Mesenchymal stem cell (in vitro differentiated cells and primary cell): ENCODE data around the gene SESN1.
A peak's percentile ranks its signal among the peaks of the same experiment; 100 is the strongest.

Experiments used
- DNase-seq: peaks from one replicate; pipeline ENCODE4 v3.0.0-alpha.2; 2013
- H2AFZ ChIP-seq: one replicate; pipeline ENCODE4 v1.6.1; 2013; ENCODE audit warnings: low read depth, mild to moderate bottlenecking, control low read depth, inconsistent platforms, low read length, moderate library complexity
- H2AK5ac ChIP-seq: 2 replicates; pipeline ENCODE4 v1.6.1; 2013; ENCODE audit warnings: low read length, moderate library complexity, mild to moderate bottlenecking, inconsistent platforms; ENCODE audit not compliant: severe bottlenecking
- H2BK120ac ChIP-seq: one replicate; pipeline ENCODE4 v1.6.1; 2013; ENCODE audit warnings: low read depth, mild to moderate bottlenecking, inconsistent platforms, low read length, moderate library complexity
- H2BK12ac ChIP-seq, 2 experiments: one replicate each; pipeline ENCODE4 v1.6.1; 2013; ENCODE audit warnings: inconsistent platforms in 2 of 2, low read length in 2 of 2, mild to moderate bottlenecking in 2 of 2, moderate library complexity in 2 of 2, control low read depth in 1 of 2
- H2BK15ac ChIP-seq: one replicate; pipeline ENCODE4 v1.6.1; 2013; ENCODE audit warnings: mild to moderate bottlenecking, low read depth, inconsistent platforms; ENCODE audit not compliant: poor library complexity, severe bottlenecking
- H2BK5ac ChIP-seq: 2 replicates; pipeline ENCODE4 v1.6.1; 2013; ENCODE audit warnings: low read depth, mild to moderate bottlenecking, low read length, control low read depth, inconsistent platforms; ENCODE audit not compliant: poor library complexity, severe bottlenecking
- H3K14ac ChIP-seq, 2 experiments: one replicate each; pipeline ENCODE4 v1.6.1; 2013; ENCODE audit warnings: inconsistent platforms in 2 of 2, low read length in 2 of 2, control low read depth in 1 of 2, mild to moderate bottlenecking in 1 of 2, moderate library complexity in 1 of 2
- H3K18ac ChIP-seq, 2 experiments: one replicate each; pipeline ENCODE4 v1.6.1; 2013; ENCODE audit warnings: inconsistent platforms in 2 of 2, low read length in 2 of 2, control low read depth in 1 of 2, low read depth in 1 of 2, mild to moderate bottlenecking in 1 of 2
- H3K23ac ChIP-seq, 2 experiments: one replicate each; pipeline ENCODE4 v1.6.1; 2013; ENCODE audit warnings: inconsistent platforms in 2 of 2, low read length in 2 of 2, mild to moderate bottlenecking in 2 of 2, moderate library complexity in 2 of 2, control low read depth in 1 of 2
- H3K27ac ChIP-seq: 2 replicates; pipeline ENCODE4 v1.5.1; 2013; ENCODE audit warnings: mild to moderate bottlenecking, moderate library complexity, low read length, control low read depth, inconsistent platforms; ENCODE audit not compliant: poor library complexity, severe bottlenecking
- H3K27me3 ChIP-seq, 2 experiments: 2 replicates each; pipeline versions ENCODE4 v1.6.1 to v1.7.0; 2013; ENCODE audit warnings: low read length in 2 of 2, mild to moderate bottlenecking in 2 of 2, moderate library complexity in 2 of 2, control low read depth in 1 of 2, inconsistent platforms in 1 of 2; ENCODE audit not compliant: control insufficient read depth in 1 of 2, insufficient read depth in 1 of 2
- H3K36me3 ChIP-seq, 2 experiments: 2 replicates each; pipeline versions ENCODE4 v1.6.1 to v1.7.0; 2013; ENCODE audit warnings: low read length in 2 of 2, control low read depth in 1 of 2, inconsistent platforms in 1 of 2, low read depth in 1 of 2, mild to moderate bottlenecking in 1 of 2; ENCODE audit not compliant: insufficient read depth in 2 of 2, control insufficient read depth in 1 of 2
- H3K4ac ChIP-seq, 2 experiments: one replicate each; pipeline ENCODE4 v1.6.1; 2013; ENCODE audit warnings: inconsistent platforms in 2 of 2, low read length in 2 of 2, mild to moderate bottlenecking in 2 of 2, moderate library complexity in 2 of 2, control low read depth in 1 of 2, low read depth in 1 of 2
- H3K4me1 ChIP-seq: 2 replicates; pipeline ENCODE4 v1.6.1; 2013; ENCODE audit warnings: low read depth, low read length, control low read depth; ENCODE audit not compliant: control insufficient read depth, insufficient read depth
- H3K4me2 ChIP-seq: 2 replicates; pipeline ENCODE4 v1.6.1; 2013; ENCODE audit warnings: low read length, mild to moderate bottlenecking, inconsistent platforms; ENCODE audit not compliant: poor library complexity, severe bottlenecking
- H3K4me3 ChIP-seq, 2 experiments: 2 replicates each; pipeline versions ENCODE4 v1.5.1 to v1.7.0; 2013; ENCODE audit warnings: low read length in 2 of 2, mild to moderate bottlenecking in 2 of 2, control low read depth in 1 of 2, low read depth in 1 of 2; ENCODE audit not compliant: insufficient read depth in 1 of 2
- H3K79me1 ChIP-seq: replicated peaks from 2 replicates; pipeline ENCODE4 v1.6.1; 2013; ENCODE audit warnings: mild to moderate bottlenecking, control low read depth, low read length, inconsistent platforms; ENCODE audit not compliant: poor library complexity, severe bottlenecking
- H3K9ac ChIP-seq: 2 replicates; pipeline ENCODE4 v1.7.0; 2013; ENCODE audit warnings: mild to moderate bottlenecking, low read length, moderate library complexity
- H3K9me3 ChIP-seq: 2 replicates; pipeline ENCODE4 v1.7.0; 2013; ENCODE audit warnings: mild to moderate bottlenecking, low read length; ENCODE audit not compliant: control insufficient read depth
- H4K8ac ChIP-seq: one replicate; pipeline ENCODE4 v1.6.1; 2013; ENCODE audit warnings: inconsistent platforms, mild to moderate bottlenecking, low read length, moderate library complexity
- H4K91ac ChIP-seq: one replicate; pipeline ENCODE4 v1.6.1; 2013; ENCODE audit warnings: mild to moderate bottlenecking, low read length, inconsistent platforms
- WGBS: methylation state at CpG from one replicate; pipeline ENCODE4 v1.1.7; 2013; ENCODE audit warnings: mixed read lengths; 5-methylcytosine and 5-hydroxymethylcytosine counted together

SESN1 gene

DNA sequence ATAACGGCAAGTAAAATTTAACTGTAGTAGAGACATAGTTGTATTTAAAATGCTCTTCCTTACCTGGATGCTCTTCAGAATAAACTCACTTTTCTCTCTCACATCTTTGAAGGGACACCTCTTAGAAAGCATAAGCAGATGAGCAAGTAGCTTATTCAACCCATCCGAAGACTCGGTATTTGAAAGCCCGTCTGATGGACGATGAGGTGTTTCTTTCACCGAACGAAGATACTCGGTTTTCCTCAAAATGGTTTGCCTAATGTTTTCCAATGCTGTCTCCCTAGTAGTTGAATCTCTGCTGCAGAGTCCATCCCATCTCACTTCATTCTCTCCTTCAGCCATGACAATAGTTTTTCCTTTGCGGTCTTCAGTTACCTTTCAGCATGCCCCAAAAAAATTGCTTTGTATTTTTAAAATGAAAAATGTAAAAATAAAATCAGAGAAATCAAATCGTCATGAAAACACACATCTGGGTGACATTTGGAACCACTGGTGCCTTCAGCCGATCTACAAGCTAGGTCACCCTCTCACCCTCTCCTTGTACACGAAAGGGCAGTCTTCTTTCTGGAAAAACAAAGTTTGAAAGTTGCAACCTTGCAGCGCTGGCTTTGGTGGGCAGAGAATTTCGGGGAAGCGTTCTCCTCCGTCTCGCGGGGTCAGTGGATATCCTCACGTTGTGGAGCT lies 772 bp downstream of the SESN1 start:
- H2AFZ ChIP-seq = peak overlapping the region; percentile 15
- H3K23ac ChIP-seq = no peak overlapping the region
- H3K4me2 ChIP-seq = peak overlapping the region; percentile 96
- under 1% methylated on average over 17 of the region's 19 CpGs for WGBS
- no peaks in the 10 kb centered on the region for H3K36me3 ChIP-seq
- no peak overlapping the region for H3K4ac ChIP-seq
- no peaks in the 10 kb centered on the region for H3K9me3 ChIP-seq
- H2BK5ac ChIP-seq = no peak overlapping the region
- no peak overlapping the region for H4K91ac ChIP-seq
- H3K27ac ChIP-seq = peak overlapping the region; percentile 35
- H2AK5ac ChIP-seq = no peak overlapping the region
- H3K18ac ChIP-seq = peak overlapping the region in 1 of 2 experiments; percentile 50
- no peak overlapping the region for H4K8ac ChIP-seq
- peaks cover 20% of the 10 kb centered on the region for H3K79me1 ChIP-seq
- H3K14ac ChIP-seq = no peak overlapping the region
- H3K4me3 ChIP-seq = peak overlapping the region; percentile 66 to 94
- no peak overlapping the region for H2BK12ac ChIP-seq
- peak; percentile 45 for DNase-seq
- no peak overlapping the region for H2BK120ac ChIP-seq
- no peaks in the 10 kb centered on the region for H3K4me1 ChIP-seq
- peak overlapping the region; percentile 99 for H3K9ac ChIP-seq
- H3K27me3 ChIP-seq = no peaks in the 10 kb centered on the region
- H2BK15ac ChIP-seq = no peak overlapping the region

DNA sequence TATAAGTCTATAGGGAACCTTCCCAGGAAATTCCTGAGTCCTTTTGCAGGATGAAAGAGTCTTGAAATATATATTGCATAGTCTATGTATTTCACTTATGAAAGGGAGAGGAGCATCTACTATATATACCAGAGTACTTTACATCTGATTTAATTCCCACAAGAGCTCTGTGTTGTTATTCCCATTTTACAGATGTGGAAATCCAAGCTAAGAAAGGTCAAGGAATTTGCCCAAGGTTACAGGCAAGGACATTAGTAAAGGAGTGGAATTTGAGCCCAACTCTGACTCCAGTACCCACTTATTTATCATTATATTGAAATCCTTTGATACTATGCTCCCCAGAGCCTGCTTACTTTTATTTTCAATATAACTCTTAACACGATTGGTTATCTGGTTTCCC lies 2.6 kb downstream of the SESN1 start:
- Histone ChIP-seq H3K14ac (no peak overlapping the region), H3K18ac (no peak overlapping the region), H4K91ac (no peak overlapping the region), H2AFZ (no peak overlapping the region), H3K4me2 (no peak overlapping the region), H4K8ac (no peak overlapping the region), H3K9ac (peak overlapping the region; percentile 99), H2BK15ac (no peak overlapping the region), H3K27me3 (no peaks in the 10 kb centered on the region), H2BK5ac (no peak overlapping the region), H2BK12ac (no peak overlapping the region), H2BK120ac (no peak overlapping the region), H3K23ac (no peak overlapping the region), H3K36me3 (no peaks in the 10 kb centered on the region), H3K4me1 (no peaks in the 10 kb centered on the region), H3K27ac (no peak overlapping the region), H3K4ac (no peak overlapping the region), H2AK5ac (no peak overlapping the region), H3K79me1 (peaks cover 16% of the 10 kb centered on the region), H3K9me3 (no peaks in the 10 kb centered on the region), H3K4me3 (peak overlapping the region in 1 of 2 experiments; percentile 94)
- no peak for DNase-seq
- 100% methylated on average over 1 of the region's 1 CpG for WGBS

DNA sequence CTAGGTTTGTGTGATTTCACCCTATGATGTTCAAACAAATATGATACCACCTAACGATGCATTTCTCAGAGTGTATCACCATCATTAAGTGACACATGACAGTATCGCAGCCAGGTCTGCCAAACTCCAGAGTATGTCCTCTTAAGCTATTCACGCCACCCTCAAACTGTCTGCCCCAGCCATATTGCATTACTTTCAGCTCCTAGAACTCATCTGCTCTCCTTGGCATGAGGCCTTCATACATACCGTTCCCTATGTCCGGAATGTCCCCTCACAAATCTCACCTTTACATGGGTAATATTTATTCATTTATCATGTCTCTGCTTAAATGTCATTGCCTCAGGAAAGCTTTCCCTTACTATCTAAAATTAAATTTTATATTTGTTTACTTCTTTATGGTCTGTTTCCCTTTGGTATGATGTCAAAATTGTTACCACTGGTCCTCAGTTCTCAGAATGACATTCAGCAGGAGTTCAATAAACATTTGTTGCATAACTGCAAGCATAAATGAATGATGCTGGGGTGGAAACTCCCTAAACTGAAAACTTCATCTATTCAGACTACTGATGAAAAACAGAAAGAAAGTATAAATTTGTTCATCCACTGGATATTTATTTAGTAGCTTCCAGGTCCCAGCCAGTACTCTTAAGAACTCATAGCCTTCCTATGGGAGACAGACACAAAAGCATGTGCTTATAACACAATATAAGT lies 3.2 kb downstream of the SESN1 start:
- Histone ChIP-seq H2AK5ac (no peak overlapping the region), H3K4me2 (no peak overlapping the region), H3K27ac (no peak overlapping the region), H3K79me1 (peaks cover 15% of the 10 kb centered on the region), H3K14ac (no peak overlapping the region), H3K9ac (peak overlapping the region; percentile 99), H2BK15ac (no peak overlapping the region), H3K18ac (no peak overlapping the region), H4K8ac (no peak overlapping the region), H3K4ac (no peak overlapping the region), H3K36me3 (no peaks in the 10 kb centered on the region), H3K23ac (no peak overlapping the region), H3K27me3 (no peaks in the 10 kb centered on the region), H4K91ac (no peak overlapping the region), H3K9me3 (no peaks in the 10 kb centered on the region), H3K4me3 (peak overlapping the region in 1 of 2 experiments; percentile 94), H2BK5ac (no peak overlapping the region), H2BK12ac (no peak overlapping the region), H2AFZ (no peak overlapping the region), H2BK120ac (no peak overlapping the region), H3K4me1 (no peaks in the 10 kb centered on the region)
- DNase-seq = peak; percentile 25
- 97% methylated on average over 4 of the region's 5 CpGs for WGBS

DNA sequence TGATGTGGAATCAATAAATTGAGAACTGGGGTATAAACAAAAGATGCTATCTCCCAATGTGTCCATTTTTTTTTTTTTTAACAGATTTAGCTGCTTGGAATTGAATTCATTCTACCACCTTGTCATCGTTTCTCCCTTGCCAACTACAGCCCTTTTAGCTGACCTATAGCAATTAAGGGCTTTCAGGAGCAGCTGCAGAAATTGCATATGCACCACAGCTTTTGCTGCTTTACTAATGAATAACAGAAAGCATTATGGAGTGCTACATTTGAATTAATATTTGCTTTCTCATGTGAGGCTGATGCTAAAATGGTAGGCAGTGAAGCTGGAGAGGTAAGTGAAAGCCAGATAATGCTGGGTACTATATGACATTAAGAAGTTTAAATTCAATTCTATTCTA lies 5.7 kb downstream of the SESN1 start:
- WGBS = 100% methylated on average over 1 of the region's 1 CpG
- Histone ChIP-seq H3K18ac (no peak overlapping the region), H3K14ac (no peak overlapping the region), H4K91ac (no peak overlapping the region), H3K4me2 (no peak overlapping the region), H3K36me3 (peaks cover 0 to 4% of the 10 kb centered on the region in 2 experiments), H3K23ac (no peak overlapping the region), H3K9me3 (no peaks in the 10 kb centered on the region), H2BK5ac (no peak overlapping the region), H2BK15ac (no peak overlapping the region), H3K79me1 (peaks cover 20% of the 10 kb centered on the region), H3K4me3 (no peak overlapping the region), H3K9ac (no peak overlapping the region), H4K8ac (no peak overlapping the region), H2BK12ac (no peak overlapping the region), H3K27me3 (no peaks in the 10 kb centered on the region), H3K4me1 (no peaks in the 10 kb centered on the region), H2AFZ (no peak overlapping the region), H2AK5ac (no peak overlapping the region), H3K27ac (no peak overlapping the region), H2BK120ac (no peak overlapping the region), H3K4ac (no peak overlapping the region)
- DNase-seq = no peak
